HL-60/S4 treated with phorbol 12-myristate 13-acetate at 8.2 ng/mL for 4 days and 3 days (cell line): ENCODE results near the gene CACNA1G.

Experiments used
- in situ Hi-C: fragments of 300-500 bp; cut with MboI; formaldehyde crosslinking; loops from 2 replicates; pipeline ENCODE4 v1.15.0; 2022; ENCODE audit warnings: low sequenced_read_pairs

The CACNA1G gene

GRCh38 chr17:50560185-50560824, at the start of gene CACNA1G:
TSS of gene CACNA1G (plus strand) at chr17:50560715. CDS start at chr17:50561460, 745 bp downstream.
- in situ Hi-C loops, result no loop called here

GRCh38 chr17:50511058-50511457, 49.5 kb upstream of the CACNA1G start:
- in situ Hi-C loops, result no loop called here

GRCh38 chr17:50513495-50513894, 47.0 kb upstream of the CACNA1G start:
- in situ Hi-C loops, result no loop called here

- in situ Hi-C loops, result no loop called here
Observed at GRCh38 chr17:50514388-50514787, 46.1 kb upstream of the CACNA1G start.

- in situ Hi-C loops, result no loop called here
Observed at GRCh38 chr17:50514936-50515702, 45.4 kb upstream of the CACNA1G start.

- in situ Hi-C loops, result no loop called here
Observed at GRCh38 chr17:50517011-50517410, 43.5 kb upstream of the CACNA1G start.

GRCh38 chr17:50517504-50518383, 42.8 kb upstream of the CACNA1G start:
- in situ Hi-C loops, result no loop called here

GRCh38 chr17:50518384-50519023, 42.0 kb upstream of the CACNA1G start:
- in situ Hi-C loops, result no loop called here

- in situ Hi-C loops, result no loop called here
Observed at GRCh38 chr17:50519141-50519834, 41.2 kb upstream of the CACNA1G start.

GRCh38 chr17:50520483-50520882, 40.0 kb upstream of the CACNA1G start:
- in situ Hi-C loops, result no loop called here

GRCh38 chr17:50521514-50521913, 39.0 kb upstream of the CACNA1G start:
- in situ Hi-C loops, result no loop called here

- in situ Hi-C loops, result no loop called here
Observed at GRCh38 chr17:50522766-50523165, 37.7 kb upstream of the CACNA1G start.

- in situ Hi-C loops, result no loop called here
Observed at GRCh38 chr17:50523208-50523607, 37.3 kb upstream of the CACNA1G start.

GRCh38 chr17:50524838-50525237, 35.7 kb upstream of the CACNA1G start:
- in situ Hi-C loops, result no loop called here

- in situ Hi-C loops, result no loop called here
Observed at GRCh38 chr17:50527155-50527762, 33.3 kb upstream of the CACNA1G start.

GRCh38 chr17:50527949-50528474, 32.5 kb upstream of the CACNA1G start:
- in situ Hi-C loops, result no loop called here

- in situ Hi-C loops, result no loop called here
Observed at GRCh38 chr17:50529849-50530248, 30.7 kb upstream of the CACNA1G start.

- in situ Hi-C loops, result no loop called here
Observed at GRCh38 chr17:50531428-50532025, 29.0 kb upstream of the CACNA1G start.

- in situ Hi-C loops, result no loop called here
Observed at GRCh38 chr17:50532452-50533024, 28.0 kb upstream of the CACNA1G start, which contains the start of gene EPN3. TSS of gene EPN3 (plus strand) at chr17:50532735. CDS start at chr17:50536557, 3,822 bp downstream.
